HepG2 (cell line): ENCODE data around the gene DHRS4L2. TPM values are rescaled to one million over a fixed set of nuclear protein-coding genes. Genes with fewer than 3 reads are reported as not detected.
A peak's percentile ranks its signal among the peaks of the same experiment; 100 is the strongest.

ENCODE experiments used
- ARNT2 ChIP-seq: sonication (generic); formaldehyde crosslinking; IDR thresholded peaks from 2 replicates; pipeline ENCODE4 v1.8.0; 2022; ENCODE audit warnings: mild to moderate bottlenecking, low read depth, missing genetic modification reagents, moderate library complexity
- ATF6 ChIP-seq: sonication (generic); formaldehyde crosslinking; conservative IDR thresholded peaks from 2 replicates; pipeline ENCODE4 v1.4.0; 2020; ENCODE audit warnings: missing genetic modification reagents
- DNMT3B ChIP-seq: conservative IDR thresholded peaks from 2 replicates; pipeline ENCODE4 v1.6.1; 2016; ENCODE audit warnings: missing biosample characterization, control low read depth
- GATAD2A ChIP-seq: IDR thresholded peaks from 2 replicates; pipeline ENCODE4 v1.6.1; 2016
- HOXA5 ChIP-seq: sonication (generic); formaldehyde crosslinking; IDR thresholded peaks from 2 replicates; pipeline ENCODE4 v1.4.0; 2020; ENCODE audit warnings: missing genetic modification reagents
- KLF16 ChIP-seq, 2 experiments: sonication (generic) in 1 of 2; formaldehyde crosslinking in 1 of 2; IDR thresholded peaks; 2 replicates each; pipeline versions ENCODE4 v1.6.1 to v1.8.0; 2016 to 2023; ENCODE audit warnings: missing genetic modification reagents in 2 of 2, missing compliant biosample characterization in 1 of 2
- MAF1 ChIP-seq: sonication (generic); formaldehyde crosslinking; IDR thresholded peaks from 2 replicates; pipeline ENCODE4 v1.5.0; 2020; ENCODE audit warnings: missing genetic modification reagents, borderline replicate concordance
- SRSF9 ChIP-seq: fragments of 200-400 bp; formaldehyde crosslinking; IDR thresholded peaks from 2 replicates; pipeline ENCODE4 v1.6.1; 2018; ENCODE audit warnings: borderline replicate concordance, mild to moderate bottlenecking, low read depth, low read length; ENCODE audit not compliant: insufficient read depth, poor library complexity, severe bottlenecking
- STAT5B ChIP-seq: sonication (generic); formaldehyde crosslinking; IDR thresholded peaks from 2 replicates; pipeline ENCODE4 v1.4.0; 2020; ENCODE audit warnings: missing genetic modification reagents
- XBP1 ChIP-seq: sonication (generic); formaldehyde crosslinking; IDR thresholded peaks from 2 replicates; pipeline ENCODE4 v1.5.0; 2020; ENCODE audit warnings: missing genetic modification reagents
- ZFP36L2 ChIP-seq: sonication (generic); formaldehyde crosslinking; IDR thresholded peaks from 2 replicates; pipeline ENCODE4 v1.4.0; 2020; ENCODE audit warnings: missing genetic modification reagents
- ZNF121 ChIP-seq: sonication (generic); formaldehyde crosslinking; IDR thresholded peaks from 2 replicates; pipeline ENCODE4 v1.5.0; 2020; ENCODE audit warnings: mild to moderate bottlenecking, missing genetic modification reagents
- ZNF563 ChIP-seq: sonication (generic); formaldehyde crosslinking; IDR thresholded peaks from 2 replicates; pipeline ENCODE4 v1.8.0; 2022; ENCODE audit warnings: mild to moderate bottlenecking, moderate library complexity, missing genetic modification reagents
- ZNF687 ChIP-seq: sonication (generic); formaldehyde crosslinking; IDR thresholded peaks from 2 replicates; pipeline ENCODE4 v1.5.1; 2020; ENCODE audit warnings: mild to moderate bottlenecking, missing genetic modification reagents, moderate library complexity
- ZNF839 ChIP-seq: sonication (generic); formaldehyde crosslinking; IDR thresholded peaks from 2 replicates; pipeline ENCODE4 v1.4.0; 2020; ENCODE audit warnings: missing genetic modification reagents, mild to moderate bottlenecking, borderline replicate concordance
- ZNF878 ChIP-seq: sonication (generic); formaldehyde crosslinking; IDR thresholded peaks from 2 replicates; pipeline ENCODE4 v1.8.1; 2023; ENCODE audit warnings: mild to moderate bottlenecking, missing genetic modification reagents, moderate library complexity
- polyA plus RNA-seq, 8 experiments: library from polyadenylated mRNA; depleted of rRNA in 3 of 8; stranded (reverse) in 7 of 8; unstranded in 1 of 8; fragments of >200 nt; fragmentation: Illumina TruSeq in 4 of 8; extraction: Trizol in 4 of 8; gene quantifications; 2 replicates each; pipeline versions ENCODE4 v1.2.1 to v1.2.3, GENCODE V29; 2011 to 2016; ENCODE audit warnings: low read depth in 4 of 8, missing spikeins in 1 of 8, mixed read lengths in 1 of 8; ENCODE audit not compliant: insufficient read depth in 1 of 8
- total RNA-seq, 5 experiments: library from RNA; depleted of rRNA; stranded (reverse); fragments of >200 nt; fragmentation: Illumina TruSeq; extraction: Trizol; gene quantifications; 2 replicates each; pipeline ENCODE4 v1.2.3, GENCODE V29; 2016; ENCODE audit warnings: low read depth in 1 of 5
- TF ChIP-seq, protein P1 (sequence below): sonication (generic); formaldehyde crosslinking; IDR thresholded peaks from 2 replicates; pipeline ENCODE4 v1.5.0; 2020; ENCODE audit warnings: mild to moderate bottlenecking, missing genetic modification reagents, borderline replicate concordance
- TF ChIP-seq, protein P2 (sequence below): sonication (generic); formaldehyde crosslinking; IDR thresholded peaks from 2 replicates; pipeline ENCODE4 v1.5.1; 2020; ENCODE audit warnings: missing genetic modification reagents, mild to moderate bottlenecking, borderline replicate concordance

Gene DHRS4L2
- total and polyA plus RNA-seq, 2 of the 13 experiments (the other 11 are each of a cell fraction or from before 2014, with no cell fraction given): 24.7 to 38.2 TPM

DNA sequence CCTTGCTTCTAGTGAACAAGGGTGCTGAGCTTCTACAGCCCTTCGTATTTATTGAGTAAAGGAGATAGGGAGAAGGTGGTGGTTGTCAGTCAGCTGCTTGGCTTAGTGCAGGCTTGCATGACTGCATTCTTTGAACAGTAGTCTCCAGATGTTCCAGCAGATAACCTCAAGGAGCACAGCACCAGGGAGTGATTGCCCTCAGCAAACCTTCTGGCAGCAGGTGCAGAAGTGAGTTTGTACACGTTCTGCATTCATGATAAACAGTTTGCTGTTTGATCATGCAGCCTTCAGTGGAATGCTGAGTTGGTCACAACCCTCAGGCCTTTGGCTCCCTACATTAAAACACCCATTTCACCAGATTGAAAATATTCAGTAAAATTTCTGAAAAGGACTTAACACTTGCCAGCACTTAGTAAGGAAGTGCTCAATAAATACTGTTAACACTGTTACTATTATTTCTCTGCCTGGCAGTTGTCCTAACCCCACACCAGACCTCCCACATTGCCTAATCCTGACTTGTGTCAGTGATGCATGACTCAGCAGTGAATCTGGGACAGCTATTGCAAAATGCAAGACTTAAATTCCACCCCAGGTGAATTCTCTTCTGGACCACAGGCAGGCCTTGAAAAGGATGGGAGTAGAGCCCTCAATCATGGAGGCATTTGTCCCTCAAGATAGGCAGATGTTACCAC is 44.1 kb downstream of the DHRS4L2 start (continued):
- TF ChIP-seq, protein P1, sequence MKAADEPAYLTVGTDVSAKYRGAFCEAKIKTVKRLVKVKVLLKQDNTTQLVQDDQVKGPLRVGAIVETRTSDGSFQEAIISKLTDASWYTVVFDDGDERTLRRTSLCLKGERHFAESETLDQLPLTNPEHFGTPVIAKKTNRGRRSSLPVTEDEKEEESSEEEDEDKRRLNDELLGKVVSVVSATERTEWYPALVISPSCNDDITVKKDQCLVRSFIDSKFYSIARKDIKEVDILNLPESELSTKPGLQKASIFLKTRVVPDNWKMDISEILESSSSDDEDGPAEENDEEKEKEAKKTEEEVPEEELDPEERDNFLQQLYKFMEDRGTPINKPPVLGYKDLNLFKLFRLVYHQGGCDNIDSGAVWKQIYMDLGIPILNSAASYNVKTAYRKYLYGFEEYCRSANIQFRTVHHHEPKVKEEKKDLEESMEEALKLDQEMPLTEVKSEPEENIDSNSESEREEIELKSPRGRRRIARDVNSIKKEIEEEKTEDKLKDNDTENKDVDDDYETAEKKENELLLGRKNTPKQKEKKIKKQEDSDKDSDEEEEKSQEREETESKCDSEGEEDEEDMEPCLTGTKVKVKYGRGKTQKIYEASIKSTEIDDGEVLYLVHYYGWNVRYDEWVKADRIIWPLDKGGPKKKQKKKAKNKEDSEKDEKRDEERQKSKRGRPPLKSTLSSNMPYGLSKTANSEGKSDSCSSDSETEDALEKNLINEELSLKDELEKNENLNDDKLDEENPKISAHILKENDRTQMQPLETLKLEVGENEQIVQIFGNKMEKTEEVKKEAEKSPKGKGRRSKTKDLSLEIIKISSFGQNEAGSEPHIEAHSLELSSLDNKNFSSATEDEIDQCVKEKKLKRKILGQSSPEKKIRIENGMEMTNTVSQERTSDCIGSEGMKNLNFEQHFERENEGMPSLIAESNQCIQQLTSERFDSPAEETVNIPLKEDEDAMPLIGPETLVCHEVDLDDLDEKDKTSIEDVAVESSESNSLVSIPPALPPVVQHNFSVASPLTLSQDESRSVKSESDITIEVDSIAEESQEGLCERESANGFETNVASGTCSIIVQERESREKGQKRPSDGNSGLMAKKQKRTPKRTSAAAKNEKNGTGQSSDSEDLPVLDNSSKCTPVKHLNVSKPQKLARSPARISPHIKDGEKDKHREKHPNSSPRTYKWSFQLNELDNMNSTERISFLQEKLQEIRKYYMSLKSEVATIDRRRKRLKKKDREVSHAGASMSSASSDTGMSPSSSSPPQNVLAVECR (CRISPR knock-in tag): peak; percentile 39; the same call in 1 of the 2 replicates
- TF ChIP-seq SRSF9 (no peak), ATF6 (CRISPR knock-in tag) (no peak), KLF16 (CRISPR knock-in tag; IDR thresholded peaks at IDR 0.05) (peak in 1 of 2 experiments; percentile 81; a peak in 2 of 4 replicates), ZNF563 (CRISPR knock-in tag) (no peak), ZNF878 (peak; percentile 54), HOXA5 (CRISPR knock-in tag) (0 out of 2 replicates have a peak, but pooled peaks have one; percentile 18), ZNF121 (no peak), ZFP36L2 (CRISPR knock-in tag) (no peak), ZNF687 (CRISPR knock-in tag) (no peak), ZNF839 (CRISPR knock-in tag) (no peak), STAT5B (CRISPR knock-in tag) (no peak), DNMT3B (CRISPR knock-in tag) (peak; percentile 83; the same call in 1 of the 2 replicates), ARNT2 (CRISPR knock-in tag) (no peak), XBP1 (no peak), MAF1 (no peak), GATAD2A (CRISPR knock-in tag) (peak; percentile 96)
- TF ChIP-seq, protein P2, sequence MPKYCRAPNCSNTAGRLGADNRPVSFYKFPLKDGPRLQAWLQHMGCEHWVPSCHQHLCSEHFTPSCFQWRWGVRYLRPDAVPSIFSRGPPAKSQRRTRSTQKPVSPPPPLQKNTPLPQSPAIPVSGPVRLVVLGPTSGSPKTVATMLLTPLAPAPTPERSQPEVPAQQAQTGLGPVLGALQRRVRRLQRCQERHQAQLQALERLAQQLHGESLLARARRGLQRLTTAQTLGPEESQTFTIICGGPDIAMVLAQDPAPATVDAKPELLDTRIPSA (CRISPR knock-in tag): no peak
